Right cardiac atrium (tissue), 5 donors: ENCODE measurements around the gene PALLD. TPM values are rescaled to one million over a fixed set of nuclear protein-coding genes. Genes with fewer than 3 reads are reported as not detected.
A peak's percentile ranks its signal among the peaks of the same experiment; 100 is the strongest.

Experiments
- ATAC-seq, 2 donors: fragments of 200-7000 bp; cut with Tn5 transposase; one replicate each; pipeline versions ENCODE4 v1.8.0 to v1.9.1; 2020; ENCODE audit warnings: moderate library complexity in 2 of 2, mild to moderate bottlenecking in 1 of 2
- DNase-seq, 3 donors: peaks; one replicate each; pipeline ENCODE4 v3.0.0-alpha.2; 2020
- H3K27ac ChIP-seq: one replicate; pipeline ENCODE4 v1.5.1; 2013; ENCODE audit warnings: mild to moderate bottlenecking, low read length, control low read depth, moderate library complexity
- H3K27me3 ChIP-seq: one replicate; pipeline ENCODE4 v1.6.1; 2013; ENCODE audit not compliant: control insufficient read depth, insufficient read depth
- H3K4me1 ChIP-seq: one replicate; pipeline ENCODE4 v1.6.1; 2013; ENCODE audit warnings: low read length; ENCODE audit not compliant: control insufficient read depth, insufficient read depth
- H3K4me3 ChIP-seq: one replicate; pipeline ENCODE4 v1.5.1; 2013; ENCODE audit warnings: low read length, control low read depth
- H3K9me3 ChIP-seq: one replicate; pipeline ENCODE4 v1.6.1; 2013; ENCODE audit warnings: low read length; ENCODE audit not compliant: control insufficient read depth
- WGBS: extraction: QIAGEN DNeasy Blood & Tissue Kit; methylation state at CpG from one replicate; pipeline ENCODE4 v1.1.7; 2013; 5-methylcytosine and 5-hydroxymethylcytosine counted together
- intact Hi-C, 4 donors: fragments of 100-400 bp; cut with DNase I; formaldehyde crosslinking; loops; one replicate each; pipeline versions ENCODE4 v1.11.0 to v1.14.0; 2022 to 2023
- polyA plus RNA-seq: library from polyadenylated mRNA; stranded (reverse); fragments of 200-250 nt; gene quantifications from one replicate; pipeline ENCODE4 v1.2.3, GENCODE V29; 2013
- total RNA-seq, 4 donors: library from RNA; stranded (reverse); fragmentation: NEBNext Ultra II Directional; extraction: Animal tissue kit (Norgen Biotek cat#: 25700); gene quantifications; one replicate each; pipeline ENCODE4 v1.2.1, GENCODE V29; 2021
- donor health status: healthy with polysubstance abuse.
- donor health status: DM: no; HTN: yes; CAD: no.
- donor health status: DM: no; HTN: no; CAD: no.
- donor health status: DM: no; HTN: yes; CAD: no; lungs with severe emphysema.
- donor health status: DM: yes; HTN: yes; CAD: no.

The PALLD gene
- total and polyA plus RNA-seq, 5 donors = 233 to 1,069 (median 717) TPM

DNA sequence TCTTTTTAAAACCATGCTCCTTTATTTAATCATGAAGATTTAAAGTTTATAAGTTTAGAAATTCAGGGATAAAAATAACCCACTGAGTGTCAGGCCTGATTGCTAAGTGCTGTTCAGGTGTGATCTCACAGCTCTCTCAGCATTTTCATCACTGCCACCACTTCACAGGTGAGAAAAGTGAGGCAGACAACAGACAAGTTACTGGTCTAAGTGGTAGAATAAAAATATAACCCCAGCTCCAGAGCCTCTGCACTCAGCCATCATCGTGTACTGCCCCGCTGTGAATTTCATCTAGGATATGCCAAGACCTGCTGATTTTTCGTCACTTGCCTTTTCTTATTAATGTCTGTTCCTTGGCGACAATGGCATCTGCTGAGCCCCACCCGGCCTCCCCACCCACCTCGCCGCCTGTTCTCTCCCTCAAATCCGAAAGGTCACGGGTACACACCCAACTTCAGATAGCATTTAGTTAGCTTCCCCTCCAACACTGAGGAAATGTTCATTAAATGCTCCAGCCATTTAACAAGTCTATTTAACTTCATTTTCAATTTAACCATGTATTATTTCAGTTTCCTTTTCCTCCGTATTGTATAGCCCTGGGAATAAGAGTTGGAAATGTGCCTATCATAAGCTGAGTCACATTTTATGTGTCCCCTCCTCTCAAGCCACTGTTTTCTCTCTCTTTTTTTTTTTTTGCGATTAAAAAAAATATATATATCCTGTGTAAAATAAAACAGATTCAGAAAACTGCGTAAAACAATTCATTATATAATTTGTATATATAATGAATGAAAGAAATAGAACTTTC, 276.7 kb downstream of the PALLD start:
- Histone ChIP-seq H3K9me3 (no peaks in the 10 kb centered on the region), H3K27ac (peak overlapping the region; percentile 81), H3K27me3 (no peaks in the 10 kb centered on the region), H3K4me1 (peaks cover 18% of the 10 kb centered on the region), H3K4me3 (peak overlapping the region; percentile 13)
- peak in 2 of 3 donors; percentile 46 to 59 for DNase-seq
- 41% methylated on average over 12 of the region's 12 CpGs for WGBS
- intact Hi-C loops = no loop called here
- peak; percentile 64 to 87 for ATAC-seq

DNA sequence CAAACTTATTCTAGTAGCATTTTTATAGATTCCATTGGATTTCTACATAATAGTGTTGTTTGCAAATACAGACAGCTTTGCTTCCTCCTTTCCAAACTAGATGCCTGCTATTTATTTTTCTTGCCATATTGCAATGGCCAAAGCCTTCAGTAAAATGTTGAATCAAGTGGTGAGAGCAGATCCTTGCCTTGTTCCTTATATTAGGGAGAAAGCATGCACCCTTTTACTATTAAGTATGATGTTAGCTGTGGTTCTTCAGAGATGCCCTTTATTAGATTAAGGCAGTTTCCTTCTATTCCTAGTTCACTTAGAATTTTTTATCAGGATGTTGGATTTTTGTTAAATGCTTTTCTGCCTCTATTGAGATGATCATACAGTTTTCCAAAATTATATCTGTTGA, 279.5 kb downstream of the PALLD start:
- H3K9me3 ChIP-seq = no peaks in the 10 kb centered on the region
- no peak for ATAC-seq
- no peaks in the 10 kb centered on the region for H3K27me3 ChIP-seq
- intact Hi-C loops = no loop called here
- peaks cover 6% of the 10 kb centered on the region for H3K4me1 ChIP-seq
- DNase-seq = no peak
- H3K27ac ChIP-seq = no peak overlapping the region
- no peak overlapping the region for H3K4me3 ChIP-seq

DNA sequence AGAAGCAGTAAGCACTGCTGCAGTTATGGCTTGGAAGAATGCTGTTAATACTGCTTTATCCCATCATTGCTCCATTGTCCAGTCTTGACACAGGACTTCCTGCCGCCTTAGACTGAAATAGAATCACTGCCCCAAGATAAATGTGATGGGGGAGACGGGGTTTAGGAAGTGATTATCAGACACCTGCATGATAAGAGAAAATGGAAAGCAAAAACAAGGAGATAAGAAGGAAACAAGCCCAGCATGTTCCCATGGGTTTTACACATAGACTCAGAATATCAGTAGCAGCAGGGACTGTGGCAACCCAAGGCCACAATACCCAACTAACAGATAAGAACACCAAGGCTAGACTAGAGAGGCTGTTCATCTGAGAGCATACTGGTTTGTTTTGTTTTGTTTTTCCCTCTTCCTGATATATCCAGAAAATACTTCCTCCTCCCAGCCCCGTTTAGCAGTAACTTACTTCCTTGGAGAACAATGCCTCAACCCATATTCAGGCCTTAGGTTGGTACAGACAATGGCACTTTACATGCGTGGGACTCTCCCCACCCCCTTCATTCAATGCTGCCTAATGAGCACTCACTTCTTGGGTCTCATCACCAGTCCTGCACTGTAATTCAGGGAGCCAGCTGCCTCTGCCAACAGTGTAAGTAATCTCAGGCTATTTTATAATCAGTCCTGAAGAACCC, 280.6 kb downstream of the PALLD start:
- Histone ChIP-seq H3K4me3 (no peak overlapping the region), H3K27me3 (no peaks in the 10 kb centered on the region), H3K4me1 (peaks cover 3% of the 10 kb centered on the region), H3K27ac (no peak overlapping the region), H3K9me3 (no peaks in the 10 kb centered on the region)
- no peak for DNase-seq
- 35% methylated on average over 4 of the region's 4 CpGs for WGBS
- intact Hi-C loops = no loop called here
- ATAC-seq = peak in 1 of 2 donors; percentile 18

DNA sequence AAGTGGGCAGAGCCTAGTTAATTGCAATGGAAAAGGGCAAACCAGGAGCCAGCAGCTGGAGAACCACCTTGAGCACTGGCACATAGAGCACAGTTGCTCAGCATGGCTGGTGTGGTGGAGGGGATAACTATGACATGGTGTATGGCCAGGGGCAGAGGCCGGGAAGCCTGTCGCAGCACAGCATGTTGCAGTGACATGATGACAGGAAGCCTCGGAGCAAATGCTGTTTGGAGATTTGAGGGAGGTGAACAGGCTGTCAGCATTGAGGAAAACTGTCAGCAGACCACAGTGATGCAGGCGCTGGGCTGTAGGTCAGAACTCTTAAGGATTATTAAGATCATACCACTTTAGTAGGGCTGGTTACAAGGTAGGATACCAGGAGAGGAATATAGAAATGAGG, 284.5 kb downstream of the PALLD start:
- intact Hi-C loops = no loop called here
- Histone ChIP-seq H3K9me3 (no peaks in the 10 kb centered on the region), H3K27ac (no peak overlapping the region), H3K4me3 (no peak overlapping the region), H3K4me1 (peaks cover 4% of the 10 kb centered on the region), H3K27me3 (no peaks in the 10 kb centered on the region)
- peak in 1 of 3 donors; percentile 45 for DNase-seq
- WGBS = 62% methylated on average over 4 of the region's 4 CpGs
- ATAC-seq = peak; percentile 31 to 50

DNA sequence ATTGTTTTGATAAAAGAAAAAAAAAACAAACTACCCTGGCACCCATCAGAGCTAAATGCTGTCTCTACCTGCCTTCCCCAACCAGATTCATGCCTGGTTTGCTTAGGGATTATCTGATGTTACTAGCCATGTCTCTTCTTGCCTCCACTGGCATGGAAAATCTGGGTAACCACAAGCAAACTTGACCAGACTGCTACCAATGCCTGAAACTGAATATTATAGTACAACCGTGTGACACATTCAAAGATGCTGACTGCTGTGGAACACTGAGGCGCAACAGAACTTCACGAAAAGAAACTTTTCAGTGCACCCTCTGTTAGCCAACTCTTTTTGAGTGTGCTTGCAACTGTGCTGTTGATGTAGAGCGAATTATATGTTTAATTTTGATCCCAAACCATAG, 285.1 kb downstream of the PALLD start:
- no peak for ATAC-seq
- no peak overlapping the region for H3K27ac ChIP-seq
- intact Hi-C loops = no loop called here
- H3K27me3 ChIP-seq = no peaks in the 10 kb centered on the region
- H3K4me1 ChIP-seq = peaks cover 4% of the 10 kb centered on the region
- WGBS = 83% methylated on average over 4 of the region's 4 CpGs
- no peak overlapping the region for H3K4me3 ChIP-seq
- no peaks in the 10 kb centered on the region for H3K9me3 ChIP-seq
- DNase-seq = no peak

DNA sequence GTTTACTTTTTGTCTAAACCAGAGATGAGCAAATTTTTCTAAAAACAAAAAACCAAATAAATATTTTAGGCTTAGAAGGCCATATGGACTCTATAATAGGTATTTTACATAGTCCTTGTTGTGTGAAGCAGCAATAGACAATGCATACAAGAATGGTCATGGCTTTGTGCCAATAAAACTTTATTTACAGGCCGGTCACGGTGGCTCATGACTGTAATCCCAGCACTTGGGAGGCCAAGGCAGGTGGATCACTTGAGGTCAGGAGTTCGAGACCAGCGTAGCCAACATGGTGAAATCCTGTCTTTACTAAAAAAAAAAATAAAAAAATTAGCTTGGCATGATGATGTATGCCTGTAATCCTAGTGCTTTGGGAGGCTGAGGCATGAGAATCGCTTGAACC, 285.6 kb downstream of the PALLD start:
- Histone ChIP-seq H3K4me1 (peaks cover 4% of the 10 kb centered on the region), H3K9me3 (no peaks in the 10 kb centered on the region), H3K4me3 (no peak overlapping the region), H3K27me3 (no peaks in the 10 kb centered on the region), H3K27ac (no peak overlapping the region)
- DNase-seq (no peak), ATAC-seq (no peak)
- intact Hi-C loops = no loop called here
- WGBS = 83% methylated on average over 5 of the region's 5 CpGs

DNA sequence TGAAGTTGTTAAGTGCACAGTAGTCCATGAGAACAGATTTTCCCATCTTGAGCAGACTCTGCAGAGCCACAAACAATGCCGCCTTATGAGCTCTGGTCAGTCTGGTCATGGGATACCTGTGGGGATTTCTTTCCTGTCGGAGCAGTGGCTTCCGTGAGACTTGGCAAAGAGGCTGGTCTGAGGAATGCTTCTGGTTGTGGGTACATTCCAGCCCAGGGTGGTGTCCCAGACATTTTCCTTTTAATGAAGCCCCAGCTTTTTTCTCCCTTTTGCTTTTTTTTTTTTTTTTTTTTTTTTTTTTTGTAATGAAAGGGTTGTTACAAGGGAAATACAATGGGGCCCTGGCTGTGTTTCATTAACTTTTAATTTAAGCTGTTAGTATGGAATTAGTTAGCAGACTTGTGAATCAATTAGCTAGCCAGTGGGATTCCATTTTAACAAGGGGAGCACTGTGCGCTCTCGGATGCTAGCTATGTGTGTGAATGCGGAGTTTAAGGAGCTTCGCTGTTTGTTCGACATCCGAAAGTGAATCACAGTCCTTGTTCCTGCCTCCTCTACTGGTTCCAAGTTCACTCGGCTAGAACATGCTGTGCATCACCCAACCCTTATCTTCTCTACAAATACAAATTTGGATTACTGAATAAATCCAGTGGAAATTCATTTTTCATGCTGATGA, 288.1 kb downstream of the PALLD start:
- Histone ChIP-seq H3K27me3 (no peaks in the 10 kb centered on the region), H3K4me3 (no peak overlapping the region), H3K4me1 (peaks cover 4% of the 10 kb centered on the region), H3K27ac (peak overlapping the region; percentile 25), H3K9me3 (no peaks in the 10 kb centered on the region)
- WGBS = 53% methylated on average over 10 of the region's 10 CpGs
- DNase-seq = peak in 1 of 3 donors; percentile 42
- ATAC-seq = peak; percentile 82 to 84
- intact Hi-C loops = no loop called here

DNA sequence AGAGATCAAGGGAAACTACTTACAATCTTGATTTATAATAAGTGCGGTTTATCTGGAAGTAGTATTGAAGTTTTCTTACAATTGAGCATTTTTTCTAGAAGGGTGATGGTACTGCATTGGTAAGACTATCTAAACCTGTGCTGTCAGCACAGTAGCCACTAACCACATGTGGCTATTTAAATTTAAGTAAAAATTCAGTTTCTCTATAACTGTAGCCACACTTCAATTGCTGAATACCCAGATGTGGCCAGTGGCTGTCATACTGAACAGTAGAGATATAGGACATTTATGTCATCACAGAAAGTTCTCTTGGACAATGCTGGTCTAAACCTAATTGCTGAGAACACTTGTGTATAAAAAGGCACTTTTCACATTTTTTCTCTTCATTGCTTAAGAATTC, 290.5 kb downstream of the PALLD start:
- Histone ChIP-seq H3K4me3 (no peak overlapping the region), H3K9me3 (no peaks in the 10 kb centered on the region), H3K27ac (no peak overlapping the region), H3K27me3 (no peaks in the 10 kb centered on the region), H3K4me1 (peaks cover 4% of the 10 kb centered on the region)
- ATAC-seq = no peak
- intact Hi-C loops = no loop called here
- WGBS = 94% methylated on average over 1 of the region's 1 CpG
- no peak for DNase-seq

DNA sequence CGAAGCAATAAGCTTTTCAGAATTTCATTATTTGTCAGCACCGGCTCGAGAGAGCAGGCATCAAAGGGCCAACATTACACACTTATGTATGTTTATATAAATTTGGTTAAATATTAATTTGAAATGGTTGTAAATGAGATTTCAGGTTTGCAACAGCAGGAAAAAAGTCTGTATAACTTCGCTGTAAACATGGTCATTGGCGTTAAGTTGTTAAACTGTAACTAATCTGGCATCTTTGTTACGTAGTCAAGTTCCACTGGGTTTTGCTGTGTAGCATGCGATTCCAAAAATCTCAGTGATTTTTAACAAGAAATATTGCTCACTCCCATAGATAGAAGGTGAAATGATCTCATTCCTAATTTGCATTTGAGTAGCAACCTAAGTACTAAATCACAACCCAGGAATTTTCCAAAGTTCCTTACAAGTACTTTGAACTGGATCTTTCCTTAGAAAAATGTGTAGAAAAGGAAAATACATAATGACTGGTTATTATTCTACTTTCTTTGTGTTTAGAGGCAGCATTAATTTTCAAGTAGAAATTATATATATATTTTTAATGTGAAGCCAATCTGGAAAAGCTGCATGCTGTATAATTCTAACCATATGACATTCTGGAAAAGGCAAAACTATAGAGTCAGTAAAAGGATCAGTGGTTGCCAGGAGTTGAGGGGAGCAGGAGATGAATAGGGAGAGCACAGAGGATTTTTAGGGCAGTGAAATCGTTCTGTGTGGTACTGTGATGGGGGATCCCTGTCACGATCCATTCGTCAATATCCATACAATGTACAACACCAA, 291.1 kb downstream of the PALLD start:
- Histone ChIP-seq H3K9me3 (no peaks in the 10 kb centered on the region), H3K27ac (no peak overlapping the region), H3K27me3 (no peaks in the 10 kb centered on the region), H3K4me1 (peaks cover 4% of the 10 kb centered on the region), H3K4me3 (no peak overlapping the region)
- WGBS = 89% methylated on average over 10 of the region's 10 CpGs
- DNase-seq (no peak), ATAC-seq (no peak)
- intact Hi-C loops = no loop called here

DNA sequence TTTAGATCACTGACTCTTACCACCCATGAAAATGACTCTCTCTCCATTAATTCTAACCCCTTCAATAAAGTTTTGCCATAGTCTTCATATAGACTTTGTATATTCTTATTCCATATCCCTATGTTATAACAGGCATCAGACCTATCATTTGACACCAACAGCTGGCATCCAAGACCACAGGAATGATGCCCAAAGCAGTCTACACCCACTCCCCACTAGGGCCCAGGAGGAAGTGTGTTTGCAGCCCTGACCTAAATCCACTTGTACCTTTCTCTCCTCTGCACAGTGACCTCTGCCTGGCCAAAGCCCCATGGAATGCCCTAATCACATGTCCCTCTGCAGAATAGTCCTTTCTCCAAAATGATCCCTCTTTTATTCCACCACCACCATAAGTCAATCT, 294.0 kb downstream of the PALLD start:
- Histone ChIP-seq H3K9me3 (no peaks in the 10 kb centered on the region), H3K4me3 (no peak overlapping the region), H3K4me1 (peaks cover 3% of the 10 kb centered on the region), H3K27me3 (no peaks in the 10 kb centered on the region), H3K27ac (no peak overlapping the region)
- no peak for ATAC-seq
- intact Hi-C loops = no loop called here
- no peak for DNase-seq
